HEK293 (cell line): ENCODE measurements around the gene GABRB2.

ENCODE experiments used
- CTCF ChIA-PET: fragments of 350-600 bp; formaldehyde crosslinking; extraction: SDS; loops from one replicate; lab custom pipeline; 2021; ENCODE audit warnings: antibody characterized with exemption; lab: Yijun Ruan, JAX
- POLR2A ChIA-PET: fragments of 300-600 bp; formaldehyde crosslinking; extraction: SDS; loops from one replicate; lab custom pipeline; 2020; ENCODE audit warnings: antibody characterized with exemption, inconsistent platforms; lab: Yijun Ruan, JAX
- H3K27ac ChIP-seq: fragments of 200-500 bp; sonication (Bioruptor generic); 2 replicates; pipeline ENCODE4 v1.5.1; 2014; ENCODE audit warnings: low read depth, low read length, control low read depth, inconsistent platforms; ENCODE audit errors: extremely low read depth
- H3K36me3 ChIP-seq, 2 experiments: fragments of 200-500 bp in 1 of 2; sonication (Bioruptor generic) in 1 of 2; 1 replicate in 1 of 2; 2 replicates in 1 of 2; pipeline ENCODE4 v1.5.1; 2014 to 2017; ENCODE audit warnings: inconsistent platforms in 2 of 2, low read length in 2 of 2; ENCODE audit not compliant: control insufficient read depth in 2 of 2, insufficient read depth in 1 of 2
- H3K4me1 ChIP-seq: fragments of 200-500 bp; sonication (Bioruptor generic); 2 replicates; pipeline ENCODE4 v1.5.1; 2014; ENCODE audit warnings: mild to moderate bottlenecking, low read length, inconsistent platforms; ENCODE audit not compliant: control insufficient read depth, insufficient read depth
- H3K4me3 ChIP-seq: 2 replicates; pipeline ENCODE4 v1.5.1; 2011; ENCODE audit warnings: low read depth, mild to moderate bottlenecking, control low read depth, low read length, moderate library complexity
- H3K9me3 ChIP-seq: fragments of 200-500 bp; sonication (Bioruptor generic); 2 replicates; pipeline ENCODE4 v1.5.1; 2014; ENCODE audit warnings: low read depth, low read length, inconsistent platforms; ENCODE audit not compliant: control insufficient read depth, insufficient read depth
- EGR2 ChIP-seq: fragments of 450-650 bp; formaldehyde crosslinking; IDR thresholded peaks from 2 replicates; pipeline ENCODE4 v1.5.1; 2016; ENCODE audit warnings: low read depth, missing biosample characterization, missing genetic modification characterization
- SP7 ChIP-seq: fragments of 450-650 bp; formaldehyde crosslinking; IDR thresholded peaks from 2 replicates; pipeline ENCODE4 v1.5.1; 2016; ENCODE audit warnings: missing biosample characterization, missing genetic modification characterization
- ZBTB20 ChIP-seq: fragments of 450-650 bp; formaldehyde crosslinking; IDR thresholded peaks from 2 replicates; pipeline ENCODE4 v1.5.1; 2016; ENCODE audit warnings: missing biosample characterization, missing genetic modification characterization
- ZEB2 ChIP-seq: fragments of 450-650 bp; formaldehyde crosslinking; IDR thresholded peaks from 2 replicates; pipeline ENCODE4 v1.5.1; 2016; ENCODE audit warnings: missing biosample characterization, missing genetic modification characterization
- ZNF10 ChIP-seq: fragments of 450-650 bp; formaldehyde crosslinking; IDR thresholded peaks from 2 replicates; pipeline ENCODE4 v1.5.1; 2017; ENCODE audit warnings: missing biosample characterization, missing genetic modification characterization
- ZNF121 ChIP-seq: fragments of 450-650 bp; formaldehyde crosslinking; IDR thresholded peaks from 2 replicates; pipeline ENCODE4 v1.5.1; 2016; ENCODE audit warnings: missing biosample characterization, missing genetic modification characterization
- ZNF16 ChIP-seq: fragments of 450-650 bp; formaldehyde crosslinking; IDR thresholded peaks from 2 replicates; pipeline ENCODE4 v1.5.1; 2016; ENCODE audit warnings: low read depth, missing biosample characterization, missing genetic modification characterization
- ZNF202 ChIP-seq: fragments of 450-650 bp; formaldehyde crosslinking; IDR thresholded peaks from 2 replicates; pipeline ENCODE4 v1.5.1; 2016; ENCODE audit warnings: missing biosample characterization, missing genetic modification characterization, borderline replicate concordance
- ZNF292 ChIP-seq: fragments of 450-650 bp; formaldehyde crosslinking; IDR thresholded peaks from 2 replicates; pipeline ENCODE4 v1.5.1; 2016; ENCODE audit warnings: low read depth, missing biosample characterization, missing genetic modification characterization, borderline replicate concordance
- ZNF354C ChIP-seq: fragments of 450-650 bp; formaldehyde crosslinking; IDR thresholded peaks from 2 replicates; pipeline ENCODE4 v1.5.1; 2016; ENCODE audit warnings: missing biosample characterization, missing genetic modification characterization, low read depth, borderline replicate concordance
- TF ChIP-seq, protein P1 (sequence below): fragments of 450-650 bp; formaldehyde crosslinking; IDR thresholded peaks from 2 replicates; pipeline ENCODE4 v1.5.1; 2017; ENCODE audit warnings: missing biosample characterization, missing genetic modification characterization
- TF ChIP-seq, protein P2 (sequence below): IDR thresholded peaks from 2 replicates; pipeline ENCODE4 v1.6.1; 2011; ENCODE audit warnings: mild to moderate bottlenecking, low read depth, low read length, borderline replicate concordance
- TF ChIP-seq, protein P3 (sequence below): fragments of 450-650 bp; formaldehyde crosslinking; IDR thresholded peaks from 2 replicates; pipeline ENCODE4 v1.5.1; 2016; ENCODE audit warnings: missing biosample characterization, missing genetic modification characterization
- TF ChIP-seq, protein P4 (sequence below): fragments of 450-650 bp; IDR thresholded peaks from 2 replicates; pipeline ENCODE4 v1.5.1; 2018; ENCODE audit warnings: missing biosample characterization, mild to moderate bottlenecking, missing genetic modification characterization
- TF ChIP-seq, protein P5 (sequence below): fragments of 450-650 bp; formaldehyde crosslinking; IDR thresholded peaks from 2 replicates; pipeline ENCODE4 v1.5.1; 2017; ENCODE audit warnings: missing biosample characterization, missing genetic modification characterization

Gene GABRB2

DNA sequence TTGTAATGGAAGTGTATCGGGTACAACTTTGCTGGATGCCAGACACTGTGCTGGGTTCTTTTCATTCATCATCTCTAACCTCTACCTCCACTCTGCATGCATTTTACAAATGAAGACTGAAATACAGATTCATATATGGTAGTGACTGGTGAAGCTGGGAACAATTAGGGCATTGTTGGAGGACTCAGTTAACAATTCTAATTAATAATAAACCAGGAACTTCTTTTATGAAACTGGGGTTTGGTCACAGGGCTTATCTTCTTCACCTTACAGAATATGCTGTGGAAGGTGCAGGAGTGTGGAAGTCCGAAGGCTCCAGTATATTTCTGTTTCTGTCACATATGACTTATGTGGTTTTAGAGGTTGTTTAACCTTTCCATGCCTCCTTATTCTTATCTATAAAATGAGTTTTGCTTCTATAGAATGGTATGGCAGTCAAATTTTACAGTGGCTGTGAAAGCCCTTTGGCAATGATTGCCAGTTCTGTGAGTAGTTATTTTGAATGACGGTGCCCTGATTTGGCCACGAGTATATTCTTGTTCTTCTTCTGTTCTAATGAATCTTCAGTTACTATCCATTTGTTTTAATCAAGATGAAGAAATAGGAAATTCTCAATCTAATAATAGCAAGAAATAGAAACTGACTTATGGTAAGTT, 284.7 kb downstream of the GABRB2 start (continued):
- TF ChIP-seq, protein P1, sequence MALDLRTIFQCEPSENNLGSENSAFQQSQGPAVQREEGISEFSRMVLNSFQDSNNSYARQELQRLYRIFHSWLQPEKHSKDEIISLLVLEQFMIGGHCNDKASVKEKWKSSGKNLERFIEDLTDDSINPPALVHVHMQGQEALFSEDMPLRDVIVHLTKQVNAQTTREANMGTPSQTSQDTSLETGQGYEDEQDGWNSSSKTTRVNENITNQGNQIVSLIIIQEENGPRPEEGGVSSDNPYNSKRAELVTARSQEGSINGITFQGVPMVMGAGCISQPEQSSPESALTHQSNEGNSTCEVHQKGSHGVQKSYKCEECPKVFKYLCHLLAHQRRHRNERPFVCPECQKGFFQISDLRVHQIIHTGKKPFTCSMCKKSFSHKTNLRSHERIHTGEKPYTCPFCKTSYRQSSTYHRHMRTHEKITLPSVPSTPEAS = no peak
- TF ChIP-seq EGR2 (tag by site-specific recombination) = no peak
- TF ChIP-seq, protein P2, sequence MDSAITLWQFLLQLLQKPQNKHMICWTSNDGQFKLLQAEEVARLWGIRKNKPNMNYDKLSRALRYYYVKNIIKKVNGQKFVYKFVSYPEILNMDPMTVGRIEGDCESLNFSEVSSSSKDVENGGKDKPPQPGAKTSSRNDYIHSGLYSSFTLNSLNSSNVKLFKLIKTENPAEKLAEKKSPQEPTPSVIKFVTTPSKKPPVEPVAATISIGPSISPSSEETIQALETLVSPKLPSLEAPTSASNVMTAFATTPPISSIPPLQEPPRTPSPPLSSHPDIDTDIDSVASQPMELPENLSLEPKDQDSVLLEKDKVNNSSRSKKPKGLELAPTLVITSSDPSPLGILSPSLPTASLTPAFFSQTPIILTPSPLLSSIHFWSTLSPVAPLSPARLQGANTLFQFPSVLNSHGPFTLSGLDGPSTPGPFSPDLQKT = no peak
- TF ChIP-seq ZNF16 (tag by site-specific recombination) = no peak
- TF ChIP-seq, protein P3, sequence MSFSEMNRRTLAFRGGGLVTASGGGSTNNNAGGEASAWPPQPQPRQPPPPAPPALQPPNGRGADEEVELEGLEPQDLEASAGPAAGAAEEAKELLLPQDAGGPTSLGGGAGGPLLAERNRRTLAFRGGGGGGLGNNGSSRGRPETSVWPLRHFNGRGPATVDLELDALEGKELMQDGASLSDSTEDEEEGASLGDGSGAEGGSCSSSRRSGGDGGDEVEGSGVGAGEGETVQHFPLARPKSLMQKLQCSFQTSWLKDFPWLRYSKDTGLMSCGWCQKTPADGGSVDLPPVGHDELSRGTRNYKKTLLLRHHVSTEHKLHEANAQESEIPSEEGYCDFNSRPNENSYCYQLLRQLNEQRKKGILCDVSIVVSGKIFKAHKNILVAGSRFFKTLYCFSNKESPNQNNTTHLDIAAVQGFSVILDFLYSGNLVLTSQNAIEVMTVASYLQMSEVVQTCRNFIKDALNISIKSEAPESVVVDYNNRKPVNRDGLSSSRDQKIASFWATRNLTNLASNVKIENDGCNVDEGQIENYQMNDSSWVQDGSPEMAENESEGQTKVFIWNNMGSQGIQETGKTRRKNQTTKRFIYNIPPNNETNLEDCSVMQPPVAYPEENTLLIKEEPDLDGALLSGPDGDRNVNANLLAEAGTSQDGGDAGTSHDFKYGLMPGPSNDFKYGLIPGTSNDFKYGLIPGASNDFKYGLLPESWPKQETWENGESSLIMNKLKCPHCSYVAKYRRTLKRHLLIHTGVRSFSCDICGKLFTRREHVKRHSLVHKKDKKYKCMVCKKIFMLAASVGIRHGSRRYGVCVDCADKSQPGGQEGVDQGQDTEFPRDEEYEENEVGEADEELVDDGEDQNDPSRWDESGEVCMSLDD (tag by site-specific recombination) = no peak
- no peak for TF ChIP-seq ZNF121 (tag by site-specific recombination)

DNA sequence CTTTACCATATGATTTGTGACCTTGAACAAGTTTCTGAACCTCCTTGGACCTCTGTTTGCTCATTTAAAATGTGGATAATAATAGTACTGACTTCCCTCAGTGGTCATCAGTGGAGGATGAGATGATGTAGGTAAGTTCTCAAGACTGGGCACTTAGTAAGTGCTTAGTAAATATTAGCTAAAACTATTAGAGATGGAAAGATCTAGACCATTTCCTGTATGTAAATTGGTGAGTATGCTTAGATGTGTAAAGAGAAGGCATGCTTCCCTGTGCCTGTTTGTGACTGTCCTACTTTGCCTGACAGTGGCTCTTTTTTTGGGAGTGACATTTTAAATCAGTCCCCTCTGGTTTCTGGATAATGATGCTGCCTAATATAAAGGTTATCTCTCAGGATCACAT, 288.1 kb downstream of the GABRB2 start:
- H3K36me3 ChIP-seq = no peaks in the 10 kb centered on the region
- CTCF ChIA-PET = no interaction called here
- H3K4me3 ChIP-seq = no peak overlapping the region
- TF ChIP-seq ZNF354C (tag by site-specific recombination) (no peak), ZNF202 (tag by site-specific recombination) (no peak), ZNF292 (no peak), SP7 (tag by site-specific recombination) (no peak), ZBTB20 (tag by site-specific recombination) (no peak), ZNF10 (tag by site-specific recombination) (no peak), ZEB2 (tag by site-specific recombination) (no peak)
- TF ChIP-seq, protein P4, sequence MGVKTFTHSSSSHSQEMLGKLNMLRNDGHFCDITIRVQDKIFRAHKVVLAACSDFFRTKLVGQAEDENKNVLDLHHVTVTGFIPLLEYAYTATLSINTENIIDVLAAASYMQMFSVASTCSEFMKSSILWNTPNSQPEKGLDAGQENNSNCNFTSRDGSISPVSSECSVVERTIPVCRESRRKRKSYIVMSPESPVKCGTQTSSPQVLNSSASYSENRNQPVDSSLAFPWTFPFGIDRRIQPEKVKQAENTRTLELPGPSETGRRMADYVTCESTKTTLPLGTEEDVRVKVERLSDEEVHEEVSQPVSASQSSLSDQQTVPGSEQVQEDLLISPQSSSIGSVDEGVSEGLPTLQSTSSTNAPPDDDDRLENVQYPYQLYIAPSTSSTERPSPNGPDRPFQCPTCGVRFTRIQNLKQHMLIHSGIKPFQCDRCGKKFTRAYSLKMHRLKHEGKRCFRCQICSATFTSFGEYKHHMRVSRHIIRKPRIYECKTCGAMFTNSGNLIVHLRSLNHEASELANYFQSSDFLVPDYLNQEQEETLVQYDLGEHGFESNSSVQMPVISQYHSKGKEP (tag by site-specific recombination) = no peak
- TF ChIP-seq, protein P5, sequence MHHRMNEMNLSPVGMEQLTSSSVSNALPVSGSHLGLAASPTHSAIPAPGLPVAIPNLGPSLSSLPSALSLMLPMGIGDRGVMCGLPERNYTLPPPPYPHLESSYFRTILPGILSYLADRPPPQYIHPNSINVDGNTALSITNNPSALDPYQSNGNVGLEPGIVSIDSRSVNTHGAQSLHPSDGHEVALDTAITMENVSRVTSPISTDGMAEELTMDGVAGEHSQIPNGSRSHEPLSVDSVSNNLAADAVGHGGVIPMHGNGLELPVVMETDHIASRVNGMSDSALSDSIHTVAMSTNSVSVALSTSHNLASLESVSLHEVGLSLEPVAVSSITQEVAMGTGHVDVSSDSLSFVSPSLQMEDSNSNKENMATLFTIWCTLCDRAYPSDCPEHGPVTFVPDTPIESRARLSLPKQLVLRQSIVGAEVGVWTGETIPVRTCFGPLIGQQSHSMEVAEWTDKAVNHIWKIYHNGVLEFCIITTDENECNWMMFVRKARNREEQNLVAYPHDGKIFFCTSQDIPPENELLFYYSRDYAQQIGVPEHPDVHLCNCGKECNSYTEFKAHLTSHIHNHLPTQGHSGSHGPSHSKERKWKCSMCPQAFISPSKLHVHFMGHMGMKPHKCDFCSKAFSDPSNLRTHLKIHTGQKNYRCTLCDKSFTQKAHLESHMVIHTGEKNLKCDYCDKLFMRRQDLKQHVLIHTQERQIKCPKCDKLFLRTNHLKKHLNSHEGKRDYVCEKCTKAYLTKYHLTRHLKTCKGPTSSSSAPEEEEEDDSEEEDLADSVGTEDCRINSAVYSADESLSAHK (tag by site-specific recombination) = no peak
- TF ChIP-seq, all 188 proteins: peak for 0
- POLR2A ChIA-PET = no interaction called here
- Histone ChIP-seq H3K9me3 (no peaks in the 10 kb centered on the region), H3K4me1 (no peaks in the 10 kb centered on the region), H3K27ac (no peak overlapping the region)
